ENCODE data around the gene RCCD1. TPM values are rescaled to one million over a fixed set of nuclear protein-coding genes. Genes with fewer than 3 reads are reported as not detected.

RCCD1 gene
- total and polyA plus RNA-seq, 2 donors (not counting 1 experiment from before 2014, with no cell fraction given) = 11.0 to 20.5 TPM

DNA sequence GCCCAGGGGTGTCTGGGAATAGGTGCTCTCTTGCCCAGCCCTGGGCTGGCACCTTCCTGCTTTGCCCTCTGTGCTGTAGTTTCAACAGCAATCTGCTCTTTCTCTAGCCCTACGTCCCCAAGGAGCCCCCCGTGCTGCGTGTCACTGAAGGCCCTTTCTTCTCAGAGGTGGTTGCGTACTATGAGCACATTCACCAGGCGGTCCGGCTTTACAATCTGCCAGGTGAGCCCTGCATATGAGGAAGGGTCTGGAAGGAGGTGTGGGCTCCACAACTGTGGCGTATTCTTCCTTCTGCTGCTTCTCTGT, 42.0 kb upstream of the RCCD1 start:
- intact Hi-C loops (cut with micrococcal nuclease) = no loop called here
- H3K4me1 Mint-ChIP-seq = peaks cover 10% of the 10 kb centered on the region
- H3K4me2 ChIP-seq (replicated peaks; ENCODE audit: low read depth, low read length, poor library complexity, severe bottlenecking) = no peak overlapping the region

GRCh38 chr15:90913398-90913944, 41.2 kb upstream of the RCCD1 start:
- TF ChIP-seq, protein P1, sequence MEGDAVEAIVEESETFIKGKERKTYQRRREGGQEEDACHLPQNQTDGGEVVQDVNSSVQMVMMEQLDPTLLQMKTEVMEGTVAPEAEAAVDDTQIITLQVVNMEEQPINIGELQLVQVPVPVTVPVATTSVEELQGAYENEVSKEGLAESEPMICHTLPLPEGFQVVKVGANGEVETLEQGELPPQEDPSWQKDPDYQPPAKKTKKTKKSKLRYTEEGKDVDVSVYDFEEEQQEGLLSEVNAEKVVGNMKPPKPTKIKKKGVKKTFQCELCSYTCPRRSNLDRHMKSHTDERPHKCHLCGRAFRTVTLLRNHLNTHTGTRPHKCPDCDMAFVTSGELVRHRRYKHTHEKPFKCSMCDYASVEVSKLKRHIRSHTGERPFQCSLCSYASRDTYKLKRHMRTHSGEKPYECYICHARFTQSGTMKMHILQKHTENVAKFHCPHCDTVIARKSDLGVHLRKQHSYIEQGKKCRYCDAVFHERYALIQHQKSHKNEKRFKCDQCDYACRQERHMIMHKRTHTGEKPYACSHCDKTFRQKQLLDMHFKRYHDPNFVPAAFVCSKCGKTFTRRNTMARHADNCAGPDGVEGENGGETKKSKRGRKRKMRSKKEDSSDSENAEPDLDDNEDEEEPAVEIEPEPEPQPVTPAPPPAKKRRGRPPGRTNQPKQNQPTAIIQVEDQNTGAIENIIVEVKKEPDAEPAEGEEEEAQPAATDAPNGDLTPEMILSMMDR (IDR thresholded peaks at IDR 0.05) = no peak
- no peak for TF ChIP-seq EZH2 (IDR thresholded peaks at IDR 0.05; ENCODE audit: borderline replicate concordance, insufficient read depth, low read depth, low read length, poor library complexity, severe bottlenecking)
- H2AFZ ChIP-seq (ENCODE audit: insufficient read depth, low read depth, low read length, poor library complexity, severe bottlenecking) = no peak overlapping the region
- no peaks in the 10 kb centered on the region for H3K79me2 ChIP-seq (ENCODE audit: control insufficient read depth, insufficient read depth, low read length)
- WGBS (ENCODE audit: insufficient coverage) = 100% methylated on average over 9 of the region's 12 CpGs
- H3K4me1 ChIP-seq (ENCODE audit: control insufficient read depth in 2 of 2, insufficient read depth in 2 of 2, low read length in 2 of 2) = peaks cover 0 to 11% of the 10 kb centered on the region in 2 donors
- H3K9me3 Mint-ChIP-seq (ENCODE audit: insufficient read depth) = no peaks in the 10 kb centered on the region
- no peaks in the 10 kb centered on the region for H3K9me3 ChIP-seq (ENCODE audit: control extremely low read depth in 1 of 3, control insufficient read depth in 2 of 3, insufficient read depth in 1 of 3, low read length in 2 of 3)
- H3K36me3 ChIP-seq (replicated peaks in 1 of 2; ENCODE audit: control extremely low read depth in 1 of 2, control insufficient read depth in 1 of 2, extremely low read depth in 1 of 2, insufficient read depth in 2 of 2, low read length in 1 of 2) = peaks cover 1 to 87% of the 10 kb centered on the region in 2 experiments
- no peaks in the 10 kb centered on the region for H3K27me3 ChIP-seq (replicated peaks in 1 of 4; ENCODE audit: control extremely low read depth in 1 of 4, control insufficient read depth in 3 of 4, insufficient read depth in 4 of 4, low read length in 3 of 4)
- ChIA-PET POLR2A (no interaction called here), CTCF (interaction anchor here (1.8 kb wide), 1 partner anchor 19 kb away, joined by 5 read pairs; the partner anchor contains the start of gene HDDC3)
- ATAC-seq (ENCODE audit: low read depth) (no peak), DNase-seq (no peak)
- intact Hi-C loops (cut with micrococcal nuclease) = no loop called here
- no peaks in the 10 kb centered on the region for H3K27me3 Mint-ChIP-seq
- H3K27ac ChIP-seq (ENCODE audit: low read length in 2 of 2) = no peak overlapping the region
- peaks cover 10% of the 10 kb centered on the region for H3K4me1 Mint-ChIP-seq
- H4K20me1 ChIP-seq (ENCODE audit: control insufficient read depth, insufficient read depth, low read length, poor library complexity, severe bottlenecking) = no peaks in the 10 kb centered on the region
- no peak overlapping the region for H3K4me3 Mint-ChIP-seq
- no peak overlapping the region for H3K27ac Mint-ChIP-seq
- H3K9ac ChIP-seq (ENCODE audit: low read length) = no peak overlapping the region
- H3K4me2 ChIP-seq (replicated peaks; ENCODE audit: low read depth, low read length, poor library complexity, severe bottlenecking) = no peak overlapping the region
- no peak overlapping the region for H3K4me3 ChIP-seq (ENCODE audit: control extremely low read depth in 1 of 5, extremely low read depth in 1 of 5, insufficient read depth in 1 of 5, low read depth in 2 of 5, low read length in 4 of 5)

More for the DNA sequence above, 42.0 kb upstream of the RCCD1 start:
- Histone ChIP-seq H4K20me1 (ENCODE audit: control insufficient read depth, insufficient read depth, low read length, poor library complexity, severe bottlenecking) (no peaks in the 10 kb centered on the region), H3K9ac (ENCODE audit: low read length) (no peak overlapping the region), H3K27me3 (replicated peaks in 1 of 4; ENCODE audit: control extremely low read depth in 1 of 4, control insufficient read depth in 3 of 4, insufficient read depth in 4 of 4, low read length in 3 of 4) (no peaks in the 10 kb centered on the region), H3K79me2 (ENCODE audit: control insufficient read depth, insufficient read depth, low read length) (no peaks in the 10 kb centered on the region), H2AFZ (ENCODE audit: insufficient read depth, low read depth, low read length, poor library complexity, severe bottlenecking) (no peak overlapping the region), H3K4me3 (ENCODE audit: control extremely low read depth in 1 of 5, extremely low read depth in 1 of 5, insufficient read depth in 1 of 5, low read depth in 2 of 5, low read length in 4 of 5) (no peak overlapping the region), H3K9me3 (ENCODE audit: control extremely low read depth in 1 of 3, control insufficient read depth in 2 of 3, insufficient read depth in 1 of 3, low read length in 2 of 3) (no peaks in the 10 kb centered on the region), H3K4me1 (ENCODE audit: control insufficient read depth in 2 of 2, insufficient read depth in 2 of 2, low read length in 2 of 2) (peaks cover 0 to 11% of the 10 kb centered on the region in 2 donors), H3K36me3 (replicated peaks in 1 of 2; ENCODE audit: control extremely low read depth in 1 of 2, control insufficient read depth in 1 of 2, extremely low read depth in 1 of 2, insufficient read depth in 2 of 2, low read length in 1 of 2) (peaks cover 1 to 85% of the 10 kb centered on the region in 2 experiments), H3K27ac (ENCODE audit: low read length in 2 of 2) (no peak overlapping the region)
- Mint-ChIP-seq H3K4me3 (no peak overlapping the region), H3K9me3 (ENCODE audit: insufficient read depth) (no peaks in the 10 kb centered on the region), H3K27ac (no peak overlapping the region), H3K27me3 (no peaks in the 10 kb centered on the region)
- ATAC-seq (ENCODE audit: low read depth) = no peak
- TF ChIP-seq, protein P1 (IDR thresholded peaks at IDR 0.05) = no peak
- TF ChIP-seq EZH2 (IDR thresholded peaks at IDR 0.05; ENCODE audit: borderline replicate concordance, insufficient read depth, low read depth, low read length, poor library complexity, severe bottlenecking) = no peak
- CTCF ChIA-PET = no interaction called here
- DNase-seq = no peak
- 93% methylated on average over 5 of the region's 7 CpGs for WGBS (ENCODE audit: insufficient coverage)
- POLR2A ChIA-PET = no interaction called here
